ENCODE measurements around the gene UNC5B. TPM values are rescaled to one million over a fixed set of nuclear protein-coding genes. Genes with fewer than 3 reads are reported as not detected.

UNC5B gene
- total RNA-seq, 1 experiment from 2014 or later, result 22.0 TPM

DNA sequence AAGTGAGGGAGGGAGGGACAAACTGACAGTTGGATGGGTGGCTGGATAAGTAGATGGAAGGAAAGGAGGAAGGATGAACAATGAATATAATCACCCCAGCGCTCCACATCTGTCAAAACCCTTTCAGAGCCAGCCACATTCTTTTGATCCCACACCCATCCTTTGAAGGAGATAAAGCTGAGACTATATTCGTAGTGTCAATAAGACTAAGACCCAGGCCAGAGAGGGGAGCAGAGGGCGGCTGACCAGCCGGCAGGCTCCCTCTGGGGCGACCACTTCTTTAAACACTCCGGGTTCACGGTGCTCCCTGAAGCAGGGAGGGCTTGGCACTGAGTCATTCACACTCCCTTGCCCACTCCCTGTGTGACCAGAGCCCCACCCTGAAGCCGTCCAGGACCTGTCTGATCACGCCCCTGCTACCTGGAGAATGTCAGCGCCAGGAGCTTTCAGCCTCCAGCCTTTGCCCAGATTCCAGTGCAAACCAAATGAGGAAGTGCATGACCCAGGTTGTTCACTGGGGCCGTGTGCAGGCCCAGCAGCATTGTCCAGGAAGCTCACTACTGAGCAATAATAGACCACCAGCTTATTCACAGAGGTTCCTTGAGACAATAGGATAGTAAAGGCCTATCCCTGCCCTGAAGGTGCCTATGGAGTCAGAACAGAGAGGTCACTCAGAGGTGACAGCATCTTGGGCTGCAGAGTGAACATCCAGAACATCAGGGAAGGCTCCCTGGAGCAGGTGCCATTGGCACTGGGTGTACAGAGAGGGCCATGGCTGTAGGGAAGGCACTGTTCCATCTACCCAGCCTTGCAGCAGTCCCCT, 34.4 kb downstream of the UNC5B start:
- Histone ChIP-seq H3K79me2 (ENCODE audit: insufficient read depth, low read length) (no peaks in the 10 kb centered on the region), H3K9me2 (ENCODE audit: insufficient read depth) (no peaks in the 10 kb centered on the region), H3K27me3 (ENCODE audit: insufficient read depth, low read length) (no peaks in the 10 kb centered on the region), H2AFZ (ENCODE audit: low read depth, low read length, poor library complexity, severe bottlenecking) (no peak overlapping the region), H4K20me1 (ENCODE audit: insufficient read depth) (no peaks in the 10 kb centered on the region), H3K4me2 (ENCODE audit: low read length) (peak overlapping the region; percentile 75), H3K9ac (ENCODE audit: low read length) (peak overlapping the region; percentile 12), H3K36me3 (ENCODE audit: control insufficient read depth in 1 of 2, insufficient read depth in 2 of 2, low read length in 2 of 2) (no peaks in the 10 kb centered on the region), H3K4me3 (replicated peaks in 1 of 2; ENCODE audit: low read depth in 1 of 2, low read length in 2 of 2) (peak overlapping the region in 1 of 2 experiments; percentile 30; a peak in 2 of 4 replicates), H3K4me1 (ENCODE audit: control insufficient read depth in 1 of 2, insufficient read depth in 2 of 2, low read length in 2 of 2) (peaks cover 48 to 69% of the 10 kb centered on the region in 2 experiments), H3K9me3 (ENCODE audit: control insufficient read depth in 1 of 2, insufficient read depth in 1 of 2, low read depth in 1 of 2, low read length in 2 of 2) (no peaks in the 10 kb centered on the region), H3K27ac (ENCODE audit: low read depth, low read length) (peak overlapping the region; percentile 67)
- ATAC-seq (peak; percentile 89), DNase-seq (ENCODE audit: low read depth, low spot score) (peak; percentile 56)
- intact Hi-C loops (cut with micrococcal nuclease), result no loop called here
- TF ChIP-seq CBX3 (IDR thresholded peaks at IDR 0.05; ENCODE audit: low read depth) (0 out of 2 replicates have a peak, but pooled peaks have one; percentile 45), JUND (IDR thresholded peaks at IDR 0.05) (no peak; the same call in 1 of the 2 replicates), RAD21 (IDR thresholded peaks at IDR 0.05; ENCODE audit: low read depth) (no peak), SP1 (IDR thresholded peaks at IDR 0.05; ENCODE audit: low read depth) (peak; percentile 79), EZH2 (IDR thresholded peaks at IDR 0.05) (no peak), POLR2AphosphoS5 (IDR thresholded peaks at IDR 0.05; ENCODE audit: low read depth, low read length) (0 out of 2 replicates have a peak, but pooled peaks have one; percentile 14)
- TF ChIP-seq, protein P1, sequence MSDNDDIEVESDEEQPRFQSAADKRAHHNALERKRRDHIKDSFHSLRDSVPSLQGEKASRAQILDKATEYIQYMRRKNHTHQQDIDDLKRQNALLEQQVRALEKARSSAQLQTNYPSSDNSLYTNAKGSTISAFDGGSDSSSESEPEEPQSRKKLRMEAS (IDR thresholded peaks at IDR 0.05), result peak; percentile 46; the same call in 1 of the 2 replicates
- CTCF ChIA-PET, result interaction anchor here (1.1 kb wide), 1 partner anchor 23 kb away, joined by 3 read pairs; no protein-coding TSS in a partner anchor
- RAD21 ChIA-PET (ENCODE audit: low non-redundant PET in 1 of 2, low total read pairs in 2 of 2, uncharacterized antibody in 2 of 2, unreplicated experiment in 2 of 2), result no interaction called here
- no TSS peak for BruUV-seq (replicated peaks)
- POLR2A ChIA-PET, result no interaction called here

DNA sequence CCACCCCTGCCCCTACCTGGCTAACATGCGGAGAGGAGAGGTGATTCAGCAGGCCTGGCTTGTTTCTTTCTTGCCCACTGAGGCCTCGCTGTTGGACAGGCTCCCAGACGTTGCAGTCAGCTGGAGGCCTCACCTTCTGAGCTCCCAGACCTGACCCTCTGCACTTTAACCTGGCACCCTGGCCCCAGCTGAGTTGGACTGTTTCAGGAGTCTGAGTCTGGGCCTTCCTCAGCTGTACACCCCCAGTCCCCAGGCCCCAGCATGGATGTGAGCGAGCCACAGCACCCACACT, 35.0 kb downstream of the UNC5B start:
- Histone ChIP-seq H4K20me1 (ENCODE audit: insufficient read depth) (no peaks in the 10 kb centered on the region), H3K4me1 (ENCODE audit: control insufficient read depth in 1 of 2, insufficient read depth in 2 of 2, low read length in 2 of 2) (peaks cover 50 to 70% of the 10 kb centered on the region in 2 experiments), H2AFZ (ENCODE audit: low read depth, low read length, poor library complexity, severe bottlenecking) (no peak overlapping the region), H3K79me2 (ENCODE audit: insufficient read depth, low read length) (no peaks in the 10 kb centered on the region), H3K9me3 (ENCODE audit: control insufficient read depth in 1 of 2, insufficient read depth in 1 of 2, low read depth in 1 of 2, low read length in 2 of 2) (no peaks in the 10 kb centered on the region), H3K27ac (ENCODE audit: low read depth, low read length) (peak overlapping the region; percentile 67), H3K9ac (ENCODE audit: low read length) (peak overlapping the region; percentile 12), H3K4me2 (ENCODE audit: low read length) (peak overlapping the region; percentile 75), H3K4me3 (replicated peaks in 1 of 2; ENCODE audit: low read depth in 1 of 2, low read length in 2 of 2) (peak overlapping the region in 1 of 2 experiments; percentile 30; a peak in 2 of 4 replicates), H3K36me3 (ENCODE audit: control insufficient read depth in 1 of 2, insufficient read depth in 2 of 2, low read length in 2 of 2) (no peaks in the 10 kb centered on the region), H3K9me2 (ENCODE audit: insufficient read depth) (no peaks in the 10 kb centered on the region), H3K27me3 (ENCODE audit: insufficient read depth, low read length) (no peaks in the 10 kb centered on the region)
- RAD21 ChIA-PET (ENCODE audit: low non-redundant PET in 1 of 2, low total read pairs in 2 of 2, uncharacterized antibody in 2 of 2, unreplicated experiment in 2 of 2), result no interaction called here
- intact Hi-C loops (cut with micrococcal nuclease), result no loop called here
- ATAC-seq, result no peak; the same call in 1 of the 2 replicates
- POLR2A ChIA-PET, result no interaction called here
- no peak for DNase-seq (ENCODE audit: low read depth, low spot score)
- CTCF ChIA-PET, result interaction anchor here (1.1 kb wide), 1 partner anchor 23 kb away, joined by 3 read pairs; no protein-coding TSS in a partner anchor
- TF ChIP-seq EZH2 (IDR thresholded peaks at IDR 0.05), result no peak
- no peak for TF ChIP-seq ZNF274 (IDR thresholded peaks at IDR 0.05; ENCODE audit: low read depth, low read length)
- TF ChIP-seq POLR2A (IDR thresholded peaks at IDR 0.05; ENCODE audit: borderline replicate concordance, extremely low read depth, insufficient read depth, insufficient read length), result no peak
- TF ChIP-seq SIN3A (IDR thresholded peaks at IDR 0.05; ENCODE audit: low read depth), result no peak
- TF ChIP-seq SP1 (IDR thresholded peaks at IDR 0.05; ENCODE audit: low read depth), result no peak
- TF ChIP-seq, protein P1 (IDR thresholded peaks at IDR 0.05), result no peak
- TF ChIP-seq, protein P2, sequence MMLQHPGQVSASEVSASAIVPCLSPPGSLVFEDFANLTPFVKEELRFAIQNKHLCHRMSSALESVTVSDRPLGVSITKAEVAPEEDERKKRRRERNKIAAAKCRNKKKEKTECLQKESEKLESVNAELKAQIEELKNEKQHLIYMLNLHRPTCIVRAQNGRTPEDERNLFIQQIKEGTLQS (IDR thresholded peaks at IDR 0.05), result no peak
- no peak for TF ChIP-seq JUND (IDR thresholded peaks at IDR 0.05)
- BruUV-seq (replicated peaks), result no TSS peak

All from HCT116 (cell line).